K562 (cell line): Measurements from ENCODE around the gene SOX6. TPM values are rescaled to one million over a fixed set of nuclear protein-coding genes. Genes with fewer than 3 reads are reported as not detected.

ENCODE experiments used
- ZBTB11 ChIP-seq, 3 experiments: fragments of 200-800 bp in 1 of 3; fragments of 250-450 bp in 1 of 3; fragments of 450-650 bp in 1 of 3; sonication (Bioruptor Pico) in 1 of 3; sonication (Bioruptor generic) in 1 of 3; formaldehyde crosslinking in 1 of 3; IDR thresholded peaks; 2 replicates each; pipeline versions ENCODE4 v1.6.1 to v1.8.0; 2016 to 2022; ENCODE audit warnings: mild to moderate bottlenecking in 2 of 3, missing genetic modification characterization in 2 of 3, missing compliant biosample characterization in 1 of 3, moderate library complexity in 1 of 3
- ZBTB40 ChIP-seq, 2 experiments: fragments of 450-650 bp in 1 of 2; sonication (generic) in 1 of 2; formaldehyde crosslinking in 1 of 2; IDR thresholded peaks; 2 replicates each; pipeline versions ENCODE4 v1.7.1 to v1.9.0; 2016 to 2022; ENCODE audit warnings: inconsistent platforms in 1 of 2, mild to moderate bottlenecking in 1 of 2, missing genetic modification reagents in 1 of 2
- ZNF592 ChIP-seq: fragments of 450-650 bp; IDR thresholded peaks from 2 replicates; pipeline ENCODE4 v1.6.1; 2017; ENCODE audit warnings: antibody characterized with exemption, mild to moderate bottlenecking
- polyA plus RNA-seq, 8 experiments: library from polyadenylated mRNA; depleted of rRNA in 4 of 8; stranded (reverse) in 5 of 8; unstranded in 3 of 8; fragments of >200 nt; fragmentation: Nextera tagmentation in 2 of 8; fragmentation: Illumina TruSeq in 1 of 8; extraction: Ambion mirVana in 2 of 8; extraction: Trizol in 1 of 8; gene quantifications; 2 replicates each; pipeline versions ENCODE4 v1.2.1 to v1.2.3, GENCODE V29; 2011 to 2014; ENCODE audit warnings: inconsistent platforms in 1 of 8, missing spikeins in 1 of 8
- total RNA-seq, 7 experiments: library from RNA; depleted of rRNA in 6 of 7; stranded (reverse); fragments of >200 nt in 6 of 7; fragmentation: Illumina TruSeq in 2 of 7; extraction: Trizol in 2 of 7; gene quantifications; 2 replicates each; pipeline versions ENCODE4 v1.2.1 to v1.2.3, GENCODE V29; 2011 to 2021; ENCODE audit warnings: low replicate concordance in 1 of 7

The SOX6 gene
- total and polyA plus RNA-seq, 9 of the 15 experiments (the other 6 are each of a cell fraction or from before 2014, with no cell fraction given), result 0.89 to 8.7 (median 5.7) TPM

GRCh38 chr11:16280256-16280682 lies 76.1 kb downstream of the SOX6 start (continued):
- no peak for TF ChIP-seq ZBTB11 (CRISPR knock-in tag; IDR thresholded peaks at IDR 0.05)
- TF ChIP-seq ZBTB40 (IDR thresholded peaks at IDR 0.05), result 0 out of 2 replicates have a peak, but pooled peaks have one; percentile 43
- no peak for TF ChIP-seq ZBTB40 (CRISPR knock-in tag; IDR thresholded peaks at IDR 0.05)
- TF ChIP-seq ZNF592, result 0 out of 2 replicates have a peak, but pooled peaks have one; percentile 58
